Measurements from ENCODE around the gene AKR1C2. TPM values are rescaled to one million over a fixed set of nuclear protein-coding genes. Genes with fewer than 3 reads are reported as not detected.

The AKR1C2 gene
- total RNA-seq, 4 donors from 2014 or later = 13.5 to 48.3 (median 17.7) TPM

GRCh38 chr10:5040010-5040673, 36.5 kb upstream of the AKR1C2 start:
- Histone ChIP-seq H3K9me3 (peaks cover 0 to 12% (median 0%) of the 10 kb centered on the region in 3 donors), H3K27ac (no peak overlapping the region), H3K27me3 (no peaks in the 10 kb centered on the region), H3K4me1 (peaks cover 0 to 8% (median 0%) of the 10 kb centered on the region in 3 donors), H3K36me3 (no peaks in the 10 kb centered on the region), H3K4me3 (no peak overlapping the region)
- TF ChIP-seq CTCF (IDR thresholded peaks at IDR 0.05) (no peak), EP300 (IDR thresholded peaks at IDR 0.05) (no peak), POLR2A (IDR thresholded peaks at IDR 0.05) (no peak), POLR2AphosphoS5 (IDR thresholded peaks at IDR 0.05) (no peak)
- 75 to 83% methylated on average over 8 to 10 of the region's 10 CpGs for WGBS, 2 donors (ENCODE audit: low coverage in 1 of 2)
- no peak for ATAC-seq

GRCh38 chr10:5038733-5039132, 35.1 kb upstream of the AKR1C2 start:
- Histone ChIP-seq H3K27me3 (no peaks in the 10 kb centered on the region), H3K4me1 (peaks cover 0 to 8% (median 0%) of the 10 kb centered on the region in 3 donors), H3K36me3 (no peaks in the 10 kb centered on the region), H3K4me3 (no peak overlapping the region), H3K9me3 (peaks cover 0 to 26% (median 0%) of the 10 kb centered on the region in 3 donors), H3K27ac (no peak overlapping the region)
- ATAC-seq = no peak
- TF ChIP-seq POLR2AphosphoS5 (IDR thresholded peaks at IDR 0.05) (no peak), CTCF (IDR thresholded peaks at IDR 0.05) (no peak), POLR2A (IDR thresholded peaks at IDR 0.05) (no peak), EP300 (IDR thresholded peaks at IDR 0.05) (no peak)

- WGBS, 2 donors (ENCODE audit: low coverage in 1 of 2) = 65 to 67% methylated on average over 1 to 2 of the region's 2 CpGs
- no peak overlapping the region for H3K4me3 ChIP-seq
- ATAC-seq = no peak
- H3K36me3 ChIP-seq = no peaks in the 10 kb centered on the region
- peaks cover 0 to 8% (median 0%) of the 10 kb centered on the region in 3 donors for H3K4me1 ChIP-seq
- TF ChIP-seq POLR2A (IDR thresholded peaks at IDR 0.05) (no peak), CTCF (IDR thresholded peaks at IDR 0.05) (no peak), POLR2AphosphoS5 (IDR thresholded peaks at IDR 0.05) (no peak), EP300 (IDR thresholded peaks at IDR 0.05) (no peak)
- H3K9me3 ChIP-seq = peaks cover 0 to 27% (median 0%) of the 10 kb centered on the region in 3 donors
- no peaks in the 10 kb centered on the region for H3K27me3 ChIP-seq
- no peak overlapping the region for H3K27ac ChIP-seq
Measured at GRCh38 chr10:5038101-5038500, 34.4 kb upstream of the AKR1C2 start.

- no peak for ATAC-seq
- 49 to 83% methylated on average over 2 of the region's 2 CpGs for WGBS, 2 donors (ENCODE audit: low coverage in 1 of 2)
- no peaks in the 10 kb centered on the region for H3K27me3 ChIP-seq
- no peak overlapping the region for H3K4me3 ChIP-seq
- H3K36me3 ChIP-seq = no peaks in the 10 kb centered on the region
- TF ChIP-seq EP300 (IDR thresholded peaks at IDR 0.05) (no peak), POLR2AphosphoS5 (IDR thresholded peaks at IDR 0.05) (no peak), POLR2A (IDR thresholded peaks at IDR 0.05) (no peak), CTCF (IDR thresholded peaks at IDR 0.05) (no peak)
- no peak overlapping the region for H3K27ac ChIP-seq
- peaks cover 0 to 40% (median 0%) of the 10 kb centered on the region in 3 donors for H3K9me3 ChIP-seq
- H3K4me1 ChIP-seq = peaks cover 0 to 6% (median 0%) of the 10 kb centered on the region in 3 donors
Measured at GRCh38 chr10:5036511-5036910, 32.9 kb upstream of the AKR1C2 start.

GRCh38 chr10:5035356-5035755, 31.7 kb upstream of the AKR1C2 start:
- Histone ChIP-seq H3K27me3 (no peaks in the 10 kb centered on the region), H3K9me3 (peaks cover 0 to 52% (median 0%) of the 10 kb centered on the region in 3 donors), H3K36me3 (no peaks in the 10 kb centered on the region), H3K27ac (no peak overlapping the region), H3K4me1 (no peaks in the 10 kb centered on the region), H3K4me3 (no peak overlapping the region)
- 84 to 97% methylated on average over 6 to 10 of the region's 10 CpGs for WGBS, 2 donors (ENCODE audit: low coverage in 1 of 2)
- no peak for ATAC-seq
- no peak for TF ChIP-seq CTCF (IDR thresholded peaks at IDR 0.05)
- TF ChIP-seq POLR2A (IDR thresholded peaks at IDR 0.05) = no peak
- TF ChIP-seq POLR2AphosphoS5 (IDR thresholded peaks at IDR 0.05) = no peak
- no peak for TF ChIP-seq EP300 (IDR thresholded peaks at IDR 0.05)
